IPS DF 4.7 (cell line): ENCODE measurements around the gene PCK1.

Experiments
- DNase-seq: peaks from one replicate; pipeline ENCODE4 v3.0.0-alpha.2; 2013; ENCODE audit warnings: low spot score; ENCODE audit errors: extremely low read depth

PCK1 gene

GRCh38 chr20:57576002-57576401, 15.1 kb downstream of the PCK1 start:
- no peak for DNase-seq

- no peak for DNase-seq
Measured at GRCh38 chr20:57576617-57577550, 16.0 kb downstream of the PCK1 start.

GRCh38 chr20:57577679-57578475, 17.0 kb downstream of the PCK1 start:
- DNase-seq: no peak

- no peak for DNase-seq
Measured at GRCh38 chr20:57578476-57579165, 17.7 kb downstream of the PCK1 start.

- DNase-seq: no peak
Measured at GRCh38 chr20:57579331-57579897, 18.5 kb downstream of the PCK1 start.

- DNase-seq: no peak
Measured at GRCh38 chr20:57579898-57580447, 19.1 kb downstream of the PCK1 start.

GRCh38 chr20:57580478-57581201, 19.7 kb downstream of the PCK1 start:
- no peak for DNase-seq

GRCh38 chr20:57581202-57582028, 20.5 kb downstream of the PCK1 start:
- DNase-seq: no peak

- DNase-seq: no peak
Measured at GRCh38 chr20:57582029-57582378, 21.1 kb downstream of the PCK1 start.

DNA sequence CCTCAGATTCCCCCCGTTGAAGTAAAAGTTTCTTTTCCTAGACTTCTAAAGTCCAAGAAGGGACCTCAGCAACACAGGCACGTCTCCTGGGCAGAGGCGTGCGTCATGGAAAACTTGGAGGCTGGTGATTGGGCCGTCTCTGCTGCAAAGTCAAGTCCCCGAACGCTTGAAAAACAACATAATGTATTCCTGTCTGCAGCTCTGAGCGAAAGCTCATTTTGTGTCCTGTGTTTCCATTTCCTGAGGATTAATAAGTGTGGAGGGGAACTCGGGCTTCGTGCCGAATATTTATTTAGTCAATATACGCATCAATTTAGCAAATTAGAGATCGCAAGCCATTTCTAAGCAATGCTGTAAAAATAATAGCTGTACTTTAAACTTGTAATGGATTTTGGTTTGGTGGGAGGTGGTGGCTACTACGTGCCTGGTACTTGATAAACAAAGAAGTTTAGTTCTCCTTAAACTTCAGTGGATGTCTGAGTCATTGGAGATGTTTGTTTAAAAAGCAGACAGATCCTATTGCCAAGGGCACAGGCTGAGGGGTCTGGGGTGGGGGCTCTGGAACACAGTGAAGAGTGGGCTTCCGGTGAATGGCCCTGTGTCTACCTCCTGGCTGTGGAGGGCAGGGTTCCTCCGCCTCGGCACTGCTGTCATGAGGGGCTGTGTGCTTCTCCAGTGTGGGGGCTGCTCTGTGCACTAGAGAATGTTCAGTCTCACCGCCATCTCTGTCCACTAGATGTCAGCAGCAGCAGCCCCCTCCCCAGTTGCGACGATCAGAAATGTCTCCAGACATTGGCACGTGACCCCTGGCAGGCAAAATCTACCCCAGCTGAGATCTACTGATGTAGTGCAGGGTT, 21.8 kb downstream of the PCK1 start:
- no peak for DNase-seq

DNA sequence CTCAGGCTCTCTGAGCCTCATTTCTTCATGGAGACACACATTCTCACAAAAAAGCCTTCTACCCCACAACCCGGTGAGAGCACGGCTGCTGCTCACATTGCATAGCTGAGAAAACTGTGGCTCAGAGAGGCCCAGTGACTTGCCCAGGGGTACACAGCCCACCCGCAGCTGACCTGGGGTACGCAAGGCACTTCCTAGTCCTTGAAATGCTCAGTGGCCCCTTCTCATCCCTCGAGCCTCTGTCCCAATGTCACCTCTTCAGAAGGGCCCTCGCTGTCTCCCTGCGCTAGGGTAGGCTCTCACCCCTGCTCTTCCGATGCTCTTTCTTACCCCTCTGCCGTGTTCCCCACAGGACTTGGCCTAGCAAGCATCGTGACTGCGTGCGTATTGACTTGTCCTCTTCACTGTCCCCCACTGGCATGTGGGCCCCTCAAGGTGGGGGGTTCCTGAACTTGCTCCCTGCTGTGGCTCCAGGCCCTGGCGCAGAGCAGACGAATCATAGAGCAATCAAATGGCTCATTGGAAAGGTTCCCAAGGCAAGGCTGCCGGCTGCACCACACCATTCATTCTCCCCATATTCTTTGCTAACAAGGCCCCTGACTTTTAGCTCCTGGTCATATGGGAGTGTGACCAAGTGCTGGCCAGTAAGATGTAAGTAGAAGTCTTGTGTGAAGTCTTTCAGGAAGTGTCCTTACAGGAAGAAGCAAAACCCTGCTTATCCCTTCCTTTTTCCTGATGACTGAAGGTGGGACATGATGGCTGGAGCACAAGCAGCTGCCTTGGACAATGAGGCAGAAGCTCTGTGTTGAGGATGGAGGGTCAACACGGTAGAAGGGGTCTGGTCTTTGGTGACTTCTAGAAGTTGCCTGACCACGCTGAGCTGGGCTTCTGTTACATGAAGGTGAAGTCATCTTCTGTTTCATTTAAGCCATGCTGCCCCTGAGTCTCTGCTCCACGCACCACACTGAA, 22.7 kb downstream of the PCK1 start:
- DNase-seq: no peak

DNA sequence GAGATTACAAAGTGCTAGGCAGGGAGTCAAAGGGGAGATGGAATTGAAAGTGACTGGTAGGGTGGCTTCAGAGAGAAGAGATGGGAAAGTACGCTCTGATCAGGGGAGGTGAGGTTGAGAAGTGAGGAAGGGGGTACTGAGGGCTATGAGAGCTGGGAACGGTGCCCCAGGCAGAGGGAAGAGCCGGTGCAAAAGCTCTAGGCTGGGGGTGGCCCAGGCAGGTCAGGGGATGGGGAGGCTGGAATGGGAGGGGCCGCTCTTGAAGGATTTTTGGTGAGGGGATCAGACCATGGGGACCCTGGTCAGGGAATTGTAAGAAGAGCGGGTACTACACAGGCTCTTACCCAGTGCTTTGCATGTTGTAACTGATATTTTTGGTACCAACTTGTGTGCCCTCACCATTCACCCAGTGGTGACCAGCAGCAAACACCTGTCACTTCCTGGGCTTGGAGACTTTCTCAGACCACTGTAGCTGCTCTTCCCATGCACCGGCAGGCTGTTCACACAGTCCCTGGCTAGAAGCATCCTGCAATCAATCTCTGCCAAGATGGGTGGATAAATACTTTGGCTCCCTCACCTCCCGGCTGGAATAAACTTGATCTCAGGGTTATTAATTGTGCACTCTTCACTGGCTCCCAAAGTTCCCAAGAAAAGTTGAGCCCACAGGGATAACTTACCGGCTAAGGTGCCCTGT, 24.0 kb downstream of the PCK1 start:
- DNase-seq: no peak

DNA sequence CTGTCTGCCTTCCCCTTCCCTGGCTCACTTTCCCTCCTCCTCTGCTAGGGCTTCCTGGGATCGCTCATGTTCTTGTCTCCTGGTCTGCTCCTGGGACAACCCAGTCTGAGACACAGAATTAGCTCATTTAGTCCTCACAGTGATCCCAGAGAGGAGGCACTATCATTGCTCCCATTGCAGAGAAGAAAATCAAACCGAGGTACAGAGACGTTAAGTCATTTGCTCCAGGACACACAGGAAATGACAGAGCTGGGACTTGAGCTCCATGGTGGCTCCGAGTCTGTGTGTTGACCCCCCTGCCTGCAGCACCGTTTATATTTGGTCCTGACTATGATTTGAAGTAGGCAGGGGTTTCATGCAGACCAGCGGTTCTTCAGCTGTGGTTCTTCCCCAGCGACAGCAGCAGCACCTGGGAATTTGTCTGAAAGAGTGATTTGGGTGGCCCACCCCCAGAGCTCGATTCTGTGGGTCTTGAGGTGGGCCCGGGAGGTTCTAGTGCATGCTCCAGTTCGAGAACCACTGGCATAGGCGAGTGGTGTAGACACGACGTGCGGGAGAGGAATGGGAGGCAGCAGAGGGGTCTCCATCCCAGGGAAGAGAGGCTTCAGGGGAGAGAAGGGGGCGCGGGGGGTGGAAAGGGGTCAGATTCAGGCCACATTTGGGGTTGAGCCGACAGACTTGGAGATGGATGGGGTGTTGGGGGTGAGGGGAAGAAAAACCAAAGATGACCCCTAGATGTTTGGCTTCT, 24.7 kb downstream of the PCK1 start:
- DNase-seq: no peak

DNA sequence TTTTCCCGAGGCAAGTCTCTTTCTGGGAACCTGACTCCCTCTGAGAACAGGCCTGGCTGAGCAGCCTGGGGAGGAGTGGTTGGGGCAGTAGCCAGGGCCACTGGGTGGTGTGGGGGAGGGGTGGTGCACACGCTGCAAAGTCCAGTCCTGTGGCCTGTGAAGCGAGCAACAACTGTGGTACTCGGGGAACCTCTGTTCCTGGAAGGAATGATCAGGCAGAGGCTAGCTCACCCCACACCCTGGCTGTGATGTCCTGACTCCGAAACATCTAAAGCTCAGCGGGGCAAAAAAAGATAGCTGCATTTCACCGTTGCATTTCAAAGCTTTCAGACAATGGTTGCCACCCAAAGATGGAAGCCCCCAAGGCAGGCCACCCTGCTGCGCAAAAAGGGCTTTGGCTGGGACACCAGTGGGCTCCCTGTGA, 25.5 kb downstream of the PCK1 start:
- DNase-seq: no peak

DNA sequence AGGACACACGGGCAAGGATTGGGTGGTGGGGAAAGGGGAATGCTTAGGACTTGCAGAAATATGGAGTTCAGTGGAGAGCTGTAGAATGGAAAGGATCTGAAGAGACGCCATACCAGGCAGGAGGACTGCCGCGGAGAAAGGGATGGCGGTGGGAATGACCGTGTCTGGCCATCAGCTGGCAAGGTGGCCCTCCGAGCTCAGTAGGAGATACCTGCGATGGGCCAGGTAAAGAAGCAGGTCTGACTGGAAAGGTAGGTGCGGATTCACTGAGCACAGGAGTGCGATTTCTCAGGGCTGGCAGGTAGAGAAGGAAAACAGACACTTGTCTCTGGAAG, 26.0 kb downstream of the PCK1 start:
- no peak for DNase-seq

DNA sequence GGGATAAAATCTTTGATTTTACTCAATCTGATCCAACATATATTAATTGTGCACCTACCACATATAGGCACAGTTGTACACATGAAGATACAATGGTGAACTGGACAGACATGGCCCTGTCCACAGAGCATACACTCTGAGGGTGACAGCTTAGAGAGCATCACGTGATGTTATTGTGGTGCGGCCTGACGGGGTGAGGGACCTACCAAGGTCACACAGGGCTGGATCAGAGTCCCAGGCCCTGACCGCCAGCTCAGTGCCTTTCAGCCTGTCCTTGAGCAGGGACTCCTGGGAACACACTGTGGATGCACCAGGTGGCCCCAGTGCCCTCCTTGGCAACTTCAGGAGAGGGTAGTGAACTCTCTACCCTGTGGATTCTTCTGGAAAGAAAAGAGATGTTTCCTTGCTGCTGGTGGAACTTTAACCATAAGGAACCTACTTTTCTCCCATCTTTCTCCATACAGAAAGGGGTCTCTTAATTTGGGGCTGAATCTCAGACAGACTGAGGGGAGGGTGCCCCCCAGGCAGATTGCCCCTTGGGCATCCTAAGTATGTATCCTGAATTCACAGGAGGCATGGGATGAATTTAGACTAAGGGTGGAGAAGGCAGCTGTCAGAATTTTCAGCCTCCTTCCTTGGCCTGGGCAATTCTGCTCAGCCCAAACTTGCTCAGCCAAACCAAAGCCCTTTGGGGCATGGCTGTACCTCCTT, 26.5 kb downstream of the PCK1 start:
- no peak for DNase-seq
